HepG2 (cell line): ENCODE measurements around the gene CCL23. TPM values are rescaled to one million over a fixed set of nuclear protein-coding genes. Genes with fewer than 3 reads are reported as not detected.
A peak's percentile ranks its signal among the peaks of the same experiment; 100 is the strongest.

ENCODE experiments used
- CEBPB ChIP-seq: IDR thresholded peaks from 2 replicates; pipeline ENCODE4 v1.6.1; 2011; ENCODE audit warnings: low read depth, low read length, improper control_type of control experiment, borderline replicate concordance
- NFYC ChIP-seq: IDR thresholded peaks from 2 replicates; pipeline ENCODE4 v1.6.1; 2016; ENCODE audit warnings: missing genetic modification reagents, missing compliant biosample characterization
- RAD21 ChIP-seq: fragments of 450-650 bp; formaldehyde crosslinking; IDR thresholded peaks from 2 replicates; pipeline ENCODE4 v1.5.0; 2020; ENCODE audit warnings: mild to moderate bottlenecking
- ZNF224 ChIP-seq: sonication (generic); formaldehyde crosslinking; IDR thresholded peaks from 2 replicates; pipeline ENCODE4 v1.5.0; 2020; ENCODE audit warnings: mild to moderate bottlenecking, missing genetic modification reagents
- ZNF260 ChIP-seq: sonication (generic); formaldehyde crosslinking; IDR thresholded peaks from 2 replicates; pipeline ENCODE4 v1.4.0; 2020; ENCODE audit warnings: missing genetic modification reagents, low read depth, mild to moderate bottlenecking, borderline replicate concordance
- polyA plus RNA-seq, 8 experiments: library from polyadenylated mRNA; depleted of rRNA in 3 of 8; stranded (reverse) in 7 of 8; unstranded in 1 of 8; fragments of >200 nt; fragmentation: Illumina TruSeq in 4 of 8; extraction: Trizol in 4 of 8; gene quantifications; 2 replicates each; pipeline versions ENCODE4 v1.2.1 to v1.2.3, GENCODE V29; 2011 to 2016; ENCODE audit warnings: low read depth in 4 of 8, missing spikeins in 1 of 8, mixed read lengths in 1 of 8; ENCODE audit not compliant: insufficient read depth in 1 of 8
- total RNA-seq, 5 experiments: library from RNA; depleted of rRNA; stranded (reverse); fragments of >200 nt; fragmentation: Illumina TruSeq; extraction: Trizol; gene quantifications; 2 replicates each; pipeline ENCODE4 v1.2.3, GENCODE V29; 2016; ENCODE audit warnings: low read depth in 1 of 5
- TF ChIP-seq, protein P1 (sequence below): IDR thresholded peaks from 2 replicates; pipeline ENCODE4 v1.6.1; 2016; ENCODE audit warnings: low read depth, missing genetic modification reagents, missing compliant biosample characterization
- TF ChIP-seq, protein P2 (sequence below): sonication (generic); formaldehyde crosslinking; conservative IDR thresholded peaks from 2 replicates; pipeline ENCODE4 v1.4.0; 2020; ENCODE audit warnings: missing genetic modification reagents
- TF ChIP-seq, protein P3 (sequence below): sonication (generic); formaldehyde crosslinking; IDR thresholded peaks from 2 replicates; pipeline ENCODE4 v1.4.0; 2020; ENCODE audit warnings: missing genetic modification reagents, borderline replicate concordance
- TF ChIP-seq, protein P4 (sequence below): sonication (generic); formaldehyde crosslinking; IDR thresholded peaks from 2 replicates; pipeline ENCODE4 v1.4.0; 2020; ENCODE audit warnings: missing genetic modification reagents

The CCL23 gene
- total and polyA plus RNA-seq, 2 of the 13 experiments (the other 11 are each of a cell fraction or from before 2014, with no cell fraction given) = not detected

DNA sequence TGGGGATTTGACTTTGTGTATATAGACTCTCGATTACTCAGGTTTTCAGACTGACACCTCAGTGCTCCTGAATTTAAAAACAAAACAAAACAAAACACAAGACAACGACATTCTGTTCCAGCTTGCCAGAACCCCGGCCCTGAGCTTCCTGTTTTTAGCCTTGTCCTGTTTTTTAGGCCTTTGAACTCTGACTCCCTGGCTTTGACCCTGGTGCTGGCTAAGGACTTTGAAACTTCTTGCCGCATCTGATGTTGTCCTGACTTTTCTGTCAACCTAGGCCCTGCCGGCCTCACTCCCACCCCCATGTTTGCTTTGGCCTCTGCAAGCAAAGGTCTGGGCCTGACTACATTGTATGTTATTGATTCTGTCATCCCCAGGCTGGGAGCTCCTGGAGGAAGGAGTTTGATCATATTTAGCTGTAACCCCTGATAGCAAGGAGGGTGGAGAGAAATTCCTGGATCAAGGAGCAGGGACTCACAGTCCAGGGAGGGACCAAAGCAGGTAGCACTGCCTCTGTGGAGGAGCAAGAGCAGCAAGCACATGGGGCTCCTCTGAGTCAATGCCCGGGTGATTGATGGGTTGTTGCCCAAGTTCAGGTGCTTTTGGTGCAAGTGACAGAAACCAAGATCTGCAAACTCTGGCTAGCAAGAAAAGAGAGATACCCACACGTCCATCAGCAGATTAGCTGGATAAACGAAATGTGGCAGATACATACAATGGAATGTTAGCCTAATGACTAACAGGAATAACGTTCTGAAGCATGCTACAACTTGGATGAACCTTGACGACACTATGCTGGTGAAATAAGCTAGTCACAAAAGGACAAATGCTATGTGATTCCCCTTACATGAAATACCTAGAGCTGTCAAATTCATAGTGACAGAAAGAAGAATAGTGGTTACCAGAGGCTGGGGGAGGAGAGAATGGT, 44.2 kb downstream of the CCL23 start (continued):
- TF ChIP-seq, protein P1, sequence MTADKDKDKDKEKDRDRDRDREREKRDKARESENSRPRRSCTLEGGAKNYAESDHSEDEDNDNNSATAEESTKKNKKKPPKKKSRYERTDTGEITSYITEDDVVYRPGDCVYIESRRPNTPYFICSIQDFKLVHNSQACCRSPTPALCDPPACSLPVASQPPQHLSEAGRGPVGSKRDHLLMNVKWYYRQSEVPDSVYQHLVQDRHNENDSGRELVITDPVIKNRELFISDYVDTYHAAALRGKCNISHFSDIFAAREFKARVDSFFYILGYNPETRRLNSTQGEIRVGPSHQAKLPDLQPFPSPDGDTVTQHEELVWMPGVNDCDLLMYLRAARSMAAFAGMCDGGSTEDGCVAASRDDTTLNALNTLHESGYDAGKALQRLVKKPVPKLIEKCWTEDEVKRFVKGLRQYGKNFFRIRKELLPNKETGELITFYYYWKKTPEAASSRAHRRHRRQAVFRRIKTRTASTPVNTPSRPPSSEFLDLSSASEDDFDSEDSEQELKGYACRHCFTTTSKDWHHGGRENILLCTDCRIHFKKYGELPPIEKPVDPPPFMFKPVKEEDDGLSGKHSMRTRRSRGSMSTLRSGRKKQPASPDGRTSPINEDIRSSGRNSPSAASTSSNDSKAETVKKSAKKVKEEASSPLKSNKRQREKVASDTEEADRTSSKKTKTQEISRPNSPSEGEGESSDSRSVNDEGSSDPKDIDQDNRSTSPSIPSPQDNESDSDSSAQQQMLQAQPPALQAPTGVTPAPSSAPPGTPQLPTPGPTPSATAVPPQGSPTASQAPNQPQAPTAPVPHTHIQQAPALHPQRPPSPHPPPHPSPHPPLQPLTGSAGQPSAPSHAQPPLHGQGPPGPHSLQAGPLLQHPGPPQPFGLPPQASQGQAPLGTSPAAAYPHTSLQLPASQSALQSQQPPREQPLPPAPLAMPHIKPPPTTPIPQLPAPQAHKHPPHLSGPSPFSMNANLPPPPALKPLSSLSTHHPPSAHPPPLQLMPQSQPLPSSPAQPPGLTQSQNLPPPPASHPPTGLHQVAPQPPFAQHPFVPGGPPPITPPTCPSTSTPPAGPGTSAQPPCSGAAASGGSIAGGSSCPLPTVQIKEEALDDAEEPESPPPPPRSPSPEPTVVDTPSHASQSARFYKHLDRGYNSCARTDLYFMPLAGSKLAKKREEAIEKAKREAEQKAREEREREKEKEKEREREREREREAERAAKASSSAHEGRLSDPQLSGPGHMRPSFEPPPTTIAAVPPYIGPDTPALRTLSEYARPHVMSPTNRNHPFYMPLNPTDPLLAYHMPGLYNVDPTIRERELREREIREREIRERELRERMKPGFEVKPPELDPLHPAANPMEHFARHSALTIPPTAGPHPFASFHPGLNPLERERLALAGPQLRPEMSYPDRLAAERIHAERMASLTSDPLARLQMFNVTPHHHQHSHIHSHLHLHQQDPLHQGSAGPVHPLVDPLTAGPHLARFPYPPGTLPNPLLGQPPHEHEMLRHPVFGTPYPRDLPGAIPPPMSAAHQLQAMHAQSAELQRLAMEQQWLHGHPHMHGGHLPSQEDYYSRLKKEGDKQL = peak; percentile 96
- TF ChIP-seq, protein P2, sequence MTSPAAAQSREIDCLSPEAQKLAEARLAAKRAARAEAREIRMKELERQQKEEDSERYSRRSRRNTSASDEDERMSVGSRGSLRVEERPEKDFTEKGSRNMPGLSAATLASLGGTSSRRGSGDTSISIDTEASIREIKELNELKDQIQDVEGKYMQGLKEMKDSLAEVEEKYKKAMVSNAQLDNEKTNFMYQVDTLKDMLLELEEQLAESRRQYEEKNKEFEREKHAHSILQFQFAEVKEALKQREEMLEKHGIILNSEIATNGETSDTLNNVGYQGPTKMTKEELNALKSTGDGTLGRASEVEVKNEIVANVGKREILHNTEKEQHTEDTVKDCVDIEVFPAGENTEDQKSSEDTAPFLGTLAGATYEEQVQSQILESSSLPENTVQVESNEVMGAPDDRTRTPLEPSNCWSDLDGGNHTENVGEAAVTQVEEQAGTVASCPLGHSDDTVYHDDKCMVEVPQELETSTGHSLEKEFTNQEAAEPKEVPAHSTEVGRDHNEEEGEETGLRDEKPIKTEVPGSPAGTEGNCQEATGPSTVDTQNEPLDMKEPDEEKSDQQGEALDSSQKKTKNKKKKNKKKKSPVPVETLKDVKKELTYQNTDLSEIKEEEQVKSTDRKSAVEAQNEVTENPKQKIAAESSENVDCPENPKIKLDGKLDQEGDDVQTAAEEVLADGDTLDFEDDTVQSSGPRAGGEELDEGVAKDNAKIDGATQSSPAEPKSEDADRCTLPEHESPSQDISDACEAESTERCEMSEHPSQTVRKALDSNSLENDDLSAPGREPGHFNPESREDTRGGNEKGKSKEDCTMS = no peak
- TF ChIP-seq ZNF224 = no peak
- no peak for TF ChIP-seq ZNF260
- no peak for TF ChIP-seq RAD21 (CRISPR knock-in tag)
- TF ChIP-seq, protein P3, sequence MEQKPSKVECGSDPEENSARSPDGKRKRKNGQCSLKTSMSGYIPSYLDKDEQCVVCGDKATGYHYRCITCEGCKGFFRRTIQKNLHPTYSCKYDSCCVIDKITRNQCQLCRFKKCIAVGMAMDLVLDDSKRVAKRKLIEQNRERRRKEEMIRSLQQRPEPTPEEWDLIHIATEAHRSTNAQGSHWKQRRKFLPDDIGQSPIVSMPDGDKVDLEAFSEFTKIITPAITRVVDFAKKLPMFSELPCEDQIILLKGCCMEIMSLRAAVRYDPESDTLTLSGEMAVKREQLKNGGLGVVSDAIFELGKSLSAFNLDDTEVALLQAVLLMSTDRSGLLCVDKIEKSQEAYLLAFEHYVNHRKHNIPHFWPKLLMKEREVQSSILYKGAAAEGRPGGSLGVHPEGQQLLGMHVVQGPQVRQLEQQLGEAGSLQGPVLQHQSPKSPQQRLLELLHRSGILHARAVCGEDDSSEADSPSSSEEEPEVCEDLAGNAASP (CRISPR knock-in tag) = peak; percentile 97
- peak; percentile 62 for TF ChIP-seq CEBPB
- TF ChIP-seq NFYC (CRISPR knock-in tag) = peak; percentile 23; the same call in 1 of the 2 replicates
- TF ChIP-seq, protein P4, sequence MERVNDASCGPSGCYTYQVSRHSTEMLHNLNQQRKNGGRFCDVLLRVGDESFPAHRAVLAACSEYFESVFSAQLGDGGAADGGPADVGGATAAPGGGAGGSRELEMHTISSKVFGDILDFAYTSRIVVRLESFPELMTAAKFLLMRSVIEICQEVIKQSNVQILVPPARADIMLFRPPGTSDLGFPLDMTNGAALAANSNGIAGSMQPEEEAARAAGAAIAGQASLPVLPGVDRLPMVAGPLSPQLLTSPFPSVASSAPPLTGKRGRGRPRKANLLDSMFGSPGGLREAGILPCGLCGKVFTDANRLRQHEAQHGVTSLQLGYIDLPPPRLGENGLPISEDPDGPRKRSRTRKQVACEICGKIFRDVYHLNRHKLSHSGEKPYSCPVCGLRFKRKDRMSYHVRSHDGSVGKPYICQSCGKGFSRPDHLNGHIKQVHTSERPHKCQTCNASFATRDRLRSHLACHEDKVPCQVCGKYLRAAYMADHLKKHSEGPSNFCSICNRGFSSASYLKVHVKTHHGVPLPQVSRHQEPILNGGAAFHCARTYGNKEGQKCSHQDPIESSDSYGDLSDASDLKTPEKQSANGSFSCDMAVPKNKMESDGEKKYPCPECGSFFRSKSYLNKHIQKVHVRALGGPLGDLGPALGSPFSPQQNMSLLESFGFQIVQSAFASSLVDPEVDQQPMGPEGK (CRISPR knock-in tag) = peak; percentile 93
